SJSA1 (cell line): Measurements from ENCODE around the gene AREL1. TPM values are rescaled to one million over a fixed set of nuclear protein-coding genes. Genes with fewer than 3 reads are reported as not detected.

Experiments used
- DNase-seq, 2 experiments: peaks; one replicate each; pipeline ENCODE4 v3.0.0-alpha.2; 2015 to 2020; ENCODE audit warnings: low spot score in 2 of 2, low read depth in 1 of 2
- H3K27ac ChIP-seq: fragments of 250-450 bp; sonication (Bioruptor Pico); 2 replicates; pipeline ENCODE4 v1.5.1; 2020; ENCODE audit warnings: mild to moderate bottlenecking, moderate library complexity
- H3K27me3 ChIP-seq: fragments of 250-450 bp; sonication (Bioruptor Pico); replicated peaks from 2 replicates; pipeline ENCODE4 v1.5.1; 2020; ENCODE audit warnings: mild to moderate bottlenecking, moderate library complexity
- H3K36me3 ChIP-seq: fragments of 250-450 bp; sonication (Bioruptor Pico); 2 replicates; pipeline ENCODE4 v1.5.1; 2020; ENCODE audit warnings: mild to moderate bottlenecking
- H3K4me1 ChIP-seq: fragments of 250-450 bp; sonication (Bioruptor Pico); replicated peaks from 2 replicates; pipeline ENCODE4 v1.6.1; 2021; ENCODE audit warnings: mild to moderate bottlenecking
- H3K4me3 ChIP-seq: fragments of 250-450 bp; sonication (Bioruptor Pico); 2 replicates; pipeline ENCODE4 v1.5.1; 2020; ENCODE audit warnings: mild to moderate bottlenecking
- H3K9me3 ChIP-seq: fragments of 250-450 bp; sonication (Bioruptor Pico); replicated peaks from 2 replicates; pipeline ENCODE4 v1.5.1; 2020; ENCODE audit warnings: mild to moderate bottlenecking
- total RNA-seq: library from RNA; depleted of rRNA; stranded (reverse); fragments of >200 nt; shearing (Covaris generic); gene quantifications from 2 replicates; pipeline ENCODE4 v1.2.3, GENCODE V29; 2014

The AREL1 gene
- total RNA-seq, 1 experiment from 2014 or later = 23.2 TPM

DNA sequence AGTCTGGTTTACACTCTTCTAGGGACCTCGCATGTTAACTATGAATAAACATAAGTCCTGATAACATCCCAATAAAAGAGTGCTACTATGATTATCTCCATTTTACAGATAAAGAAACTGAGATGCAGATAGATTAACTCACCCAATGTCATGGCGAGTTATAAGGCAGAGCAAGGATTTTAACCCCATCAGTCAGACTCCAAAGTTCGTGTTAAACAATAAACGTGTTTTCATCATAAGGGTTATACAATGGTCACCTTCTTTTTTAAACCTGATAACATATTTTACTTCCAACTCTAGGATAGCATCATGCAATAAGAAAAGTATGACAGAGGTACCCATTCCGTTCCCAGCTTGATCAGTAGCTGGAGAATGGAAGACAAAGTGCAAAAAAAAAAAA, 1.2 kb downstream of the AREL1 start:
- no peaks in the 10 kb centered on the region for H3K27me3 ChIP-seq
- no peak overlapping the region for H3K4me3 ChIP-seq
- peaks cover 4% of the 10 kb centered on the region; the same call in 1 of the 2 replicates for H3K4me1 ChIP-seq
- no peaks in the 10 kb centered on the region for H3K9me3 ChIP-seq
- no peak for DNase-seq
- H3K27ac ChIP-seq = no peak overlapping the region
- peaks cover 26% of the 10 kb centered on the region for H3K36me3 ChIP-seq

DNA sequence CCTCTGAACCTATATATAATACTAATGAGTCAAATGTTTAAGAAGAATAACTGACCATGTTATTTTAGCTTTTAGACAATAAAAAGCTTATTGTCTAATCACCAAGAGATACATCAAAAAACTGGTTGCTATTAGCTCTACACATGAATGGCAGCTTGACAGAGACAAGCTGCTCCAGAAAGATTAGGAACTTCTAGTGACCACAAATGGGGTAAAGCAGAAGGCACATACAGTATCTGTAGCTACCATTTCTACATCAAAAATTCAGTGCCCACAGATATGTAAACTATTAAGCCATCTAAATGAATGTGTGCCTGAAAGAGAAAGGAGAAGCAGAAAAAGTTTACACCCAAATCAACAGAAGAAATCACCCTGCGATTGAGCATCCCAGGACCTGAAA, 2.4 kb downstream of the AREL1 start:
- Histone ChIP-seq H3K4me3 (no peak overlapping the region), H3K27me3 (no peaks in the 10 kb centered on the region), H3K9me3 (no peaks in the 10 kb centered on the region), H3K36me3 (peaks cover 14% of the 10 kb centered on the region), H3K4me1 (peaks cover 4% of the 10 kb centered on the region; the same call in 1 of the 2 replicates), H3K27ac (no peak overlapping the region)
- no peak for DNase-seq

DNA sequence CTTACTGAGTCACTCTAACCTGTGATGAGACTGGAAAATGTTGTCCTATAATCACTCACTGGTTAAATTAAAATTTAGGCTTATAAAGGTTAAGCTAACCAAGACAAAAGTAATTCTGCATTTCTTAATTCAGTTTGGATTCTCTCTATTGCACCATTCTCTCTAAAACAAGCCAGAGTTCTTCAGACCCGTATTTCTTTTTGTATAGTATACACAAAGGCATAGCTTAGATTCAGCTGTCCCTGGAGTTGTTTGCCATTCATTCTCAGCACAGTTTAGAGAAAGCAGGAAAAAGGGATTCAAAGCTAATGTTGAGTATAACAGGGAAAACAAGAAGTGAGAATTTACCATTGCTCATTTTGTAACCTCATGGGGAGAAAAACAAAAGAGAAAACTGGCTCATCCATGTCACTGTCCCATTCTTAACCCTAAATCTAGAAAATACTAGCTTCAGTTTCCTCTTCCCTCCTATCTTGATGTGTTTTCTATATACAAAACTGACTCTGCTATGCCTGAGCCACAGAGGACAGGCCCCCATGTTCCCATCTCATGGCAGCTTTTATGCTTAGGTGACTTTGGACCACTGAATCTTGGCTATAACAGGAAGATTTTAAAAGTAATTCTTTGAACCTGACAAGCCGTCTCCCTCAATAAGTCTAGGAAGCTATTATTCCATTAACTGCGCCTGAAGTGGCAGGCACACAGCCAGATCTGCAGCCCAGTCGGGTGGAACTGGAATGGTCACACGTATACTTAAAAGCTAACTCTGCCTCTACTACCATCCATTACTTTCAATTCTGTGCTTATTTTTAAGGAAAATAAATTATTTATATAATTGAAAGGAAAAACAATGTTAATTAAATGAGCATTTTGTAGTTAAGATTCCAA, 7.0 kb downstream of the AREL1 start:
- Histone ChIP-seq H3K36me3 (peaks cover 19% of the 10 kb centered on the region), H3K4me1 (no peaks in the 10 kb centered on the region), H3K9me3 (peaks cover 8% of the 10 kb centered on the region), H3K27ac (no peak overlapping the region), H3K27me3 (no peaks in the 10 kb centered on the region), H3K4me3 (no peak overlapping the region)
- no peak for DNase-seq

DNA sequence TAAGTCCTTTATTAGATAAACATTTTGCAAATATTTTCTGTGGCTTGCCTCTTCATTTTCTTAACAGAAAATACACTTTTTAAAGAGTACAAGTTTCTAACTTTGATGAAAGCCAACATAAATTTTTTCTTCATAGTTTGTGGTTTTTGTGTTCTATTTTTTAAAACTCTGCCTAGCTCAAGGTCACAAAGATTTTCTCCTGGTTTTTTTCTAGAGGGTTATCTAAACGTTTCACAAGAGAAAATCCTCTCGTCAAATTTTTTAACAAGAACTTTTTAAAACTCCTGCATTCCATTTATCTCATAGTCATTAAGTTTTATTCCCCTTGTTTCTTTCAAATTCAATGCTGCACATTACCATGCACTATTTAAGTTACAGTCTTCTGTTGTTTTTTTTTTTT, 8.2 kb downstream of the AREL1 start:
- no peak overlapping the region for H3K4me3 ChIP-seq

DNA sequence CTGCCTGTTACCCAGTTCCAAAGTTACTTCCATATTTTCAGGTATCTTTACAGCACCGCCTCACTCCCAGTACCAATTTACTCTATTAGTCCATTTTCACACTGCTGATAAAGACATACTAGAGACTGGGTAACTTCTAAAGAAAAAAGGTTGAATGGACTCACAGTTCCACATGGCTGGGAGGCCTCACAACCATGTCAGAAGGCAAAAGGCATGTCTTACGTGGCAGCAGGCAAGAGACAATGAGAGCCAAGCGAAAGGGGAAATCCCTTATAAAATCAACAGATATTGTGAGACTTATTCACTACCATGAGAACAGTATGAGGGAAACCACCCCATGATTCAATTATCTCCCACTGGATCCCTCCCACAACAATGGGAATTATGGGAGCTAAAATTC, 9.8 kb downstream of the AREL1 start:
- no peak for DNase-seq
- peaks cover 8% of the 10 kb centered on the region for H3K9me3 ChIP-seq
- no peaks in the 10 kb centered on the region for H3K4me1 ChIP-seq
- no peaks in the 10 kb centered on the region for H3K27me3 ChIP-seq
- H3K4me3 ChIP-seq = no peak overlapping the region
- H3K36me3 ChIP-seq = peaks cover 27% of the 10 kb centered on the region
- no peak overlapping the region for H3K27ac ChIP-seq

More for the DNA sequence above, 8.2 kb downstream of the AREL1 start:
- Histone ChIP-seq H3K36me3 (peaks cover 23% of the 10 kb centered on the region), H3K4me1 (no peaks in the 10 kb centered on the region), H3K9me3 (peaks cover 8% of the 10 kb centered on the region), H3K27me3 (no peaks in the 10 kb centered on the region), H3K27ac (no peak overlapping the region)
- no peak for DNase-seq

DNA sequence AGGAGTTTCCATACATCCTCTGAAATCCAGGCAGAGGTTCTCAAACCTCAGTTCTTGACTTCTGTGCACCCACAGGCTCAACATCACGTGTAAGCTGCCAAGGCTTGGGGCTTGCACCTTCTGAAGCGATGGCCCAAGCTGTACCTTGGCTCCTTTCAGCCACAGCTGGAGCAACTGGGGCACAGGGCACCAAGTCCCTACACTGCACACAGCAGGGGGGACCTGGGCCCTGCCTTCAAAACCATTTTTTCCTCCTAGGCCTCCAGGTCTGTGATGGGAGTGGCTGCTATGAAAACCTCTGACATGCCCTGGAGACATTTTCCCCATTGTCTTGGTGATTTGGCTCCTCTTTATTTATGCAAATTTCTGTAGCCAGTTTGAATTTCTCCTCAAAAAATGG, 10.6 kb downstream of the AREL1 start:
- H3K4me3 ChIP-seq = no peak overlapping the region
- no peak for DNase-seq
- H3K36me3 ChIP-seq = peaks cover 31% of the 10 kb centered on the region
- H3K9me3 ChIP-seq = peaks cover 8% of the 10 kb centered on the region
- no peaks in the 10 kb centered on the region for H3K4me1 ChIP-seq
- H3K27me3 ChIP-seq = no peaks in the 10 kb centered on the region
- no peak overlapping the region for H3K27ac ChIP-seq

DNA sequence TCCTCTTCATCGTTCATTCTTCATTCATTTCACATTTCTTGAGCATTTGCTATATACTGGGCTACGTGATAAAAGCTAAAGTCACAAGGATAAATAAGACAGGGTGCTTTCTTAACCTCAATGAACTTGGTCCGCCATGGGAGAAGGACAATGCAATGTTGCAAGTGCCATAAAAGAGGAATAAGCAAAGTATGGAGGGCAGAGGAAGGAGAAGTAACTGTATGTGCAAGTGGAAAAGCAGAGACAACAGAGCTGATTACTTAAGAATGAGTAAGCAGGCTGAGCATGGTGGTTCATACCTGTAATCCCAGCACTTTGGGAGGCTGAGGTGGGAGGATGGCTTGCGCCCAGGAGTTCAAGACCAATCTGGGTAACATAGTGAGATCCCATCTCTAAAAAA, 14.4 kb downstream of the AREL1 start:
- H3K9me3 ChIP-seq = peaks cover 8% of the 10 kb centered on the region
- no peak overlapping the region for H3K27ac ChIP-seq
- H3K4me1 ChIP-seq = no peaks in the 10 kb centered on the region
- no peak for DNase-seq
- H3K4me3 ChIP-seq = no peak overlapping the region
- H3K36me3 ChIP-seq = peaks cover 30% of the 10 kb centered on the region
- no peaks in the 10 kb centered on the region for H3K27me3 ChIP-seq

DNA sequence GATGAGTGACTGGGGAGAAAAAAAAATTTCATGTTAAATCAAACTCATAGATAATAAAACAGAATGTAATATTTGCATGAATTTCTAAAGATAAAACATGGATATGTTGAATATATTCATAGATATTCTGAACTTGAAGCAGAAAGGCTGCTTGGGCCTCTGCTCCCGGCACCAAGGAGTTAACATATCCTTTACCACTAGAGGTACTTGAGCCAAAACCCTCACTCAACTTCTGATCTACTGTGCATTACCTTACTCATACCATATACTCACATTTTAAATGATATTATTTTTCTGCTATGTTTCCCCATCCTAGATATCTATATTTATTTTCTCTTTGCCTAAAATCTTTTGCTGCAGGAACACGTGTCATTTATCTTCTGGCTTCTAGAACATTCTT, 14.9 kb downstream of the AREL1 start:
- Histone ChIP-seq H3K4me3 (no peak overlapping the region), H3K27me3 (no peaks in the 10 kb centered on the region), H3K9me3 (peaks cover 7% of the 10 kb centered on the region), H3K27ac (no peak overlapping the region), H3K36me3 (peaks cover 29% of the 10 kb centered on the region), H3K4me1 (no peaks in the 10 kb centered on the region)
- no peak for DNase-seq

DNA sequence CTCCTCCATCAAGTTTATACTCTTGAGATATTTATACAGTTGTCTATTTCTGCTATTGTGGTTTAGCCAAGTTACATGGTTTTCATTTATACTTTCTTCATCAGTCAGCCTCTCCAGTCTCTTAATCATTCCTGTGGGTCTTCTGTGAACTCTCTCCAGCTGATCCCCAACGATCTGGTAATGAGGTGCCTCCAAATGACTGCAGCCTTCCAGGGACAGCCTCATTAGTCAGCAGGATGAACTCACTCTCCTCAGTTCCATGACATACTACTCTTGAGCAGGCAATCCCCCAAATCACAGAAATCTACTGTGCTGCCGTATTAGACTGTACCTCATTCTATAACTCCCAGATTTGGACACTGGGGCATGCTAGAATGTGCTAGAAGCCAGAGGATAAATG, 15.3 kb downstream of the AREL1 start:
- no peak overlapping the region for H3K4me3 ChIP-seq
- peaks cover 3% of the 10 kb centered on the region for H3K9me3 ChIP-seq
- H3K36me3 ChIP-seq = peaks cover 26% of the 10 kb centered on the region
- no peaks in the 10 kb centered on the region for H3K27me3 ChIP-seq
- no peak overlapping the region for H3K27ac ChIP-seq
- no peaks in the 10 kb centered on the region for H3K4me1 ChIP-seq
- DNase-seq = no peak

DNA sequence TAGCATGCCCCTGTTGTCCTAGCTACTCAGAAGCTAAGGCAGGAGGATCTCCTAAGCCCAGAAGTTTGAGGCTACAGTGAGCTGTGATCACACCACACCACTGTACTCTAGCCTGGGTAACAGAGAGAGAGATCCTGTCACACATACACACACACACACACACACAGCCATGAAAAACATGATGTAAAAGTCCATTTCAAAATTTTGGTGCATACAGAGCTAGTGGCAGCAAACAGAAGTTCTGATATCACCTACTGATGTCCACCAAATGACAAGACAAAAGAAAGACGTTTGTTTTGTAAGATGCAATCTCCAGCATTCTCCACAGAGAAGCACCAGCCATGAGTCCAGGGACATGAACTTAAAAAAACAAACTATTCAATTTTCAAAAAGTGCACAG, 15.9 kb downstream of the AREL1 start:
- H3K4me1 ChIP-seq = no peaks in the 10 kb centered on the region
- H3K9me3 ChIP-seq = peaks cover under 1% of the 10 kb centered on the region; the same call in 1 of the 2 replicates
- peaks cover 22% of the 10 kb centered on the region for H3K36me3 ChIP-seq
- H3K4me3 ChIP-seq = no peak overlapping the region
- no peak for DNase-seq
- no peak overlapping the region for H3K27ac ChIP-seq
- no peaks in the 10 kb centered on the region for H3K27me3 ChIP-seq

DNA sequence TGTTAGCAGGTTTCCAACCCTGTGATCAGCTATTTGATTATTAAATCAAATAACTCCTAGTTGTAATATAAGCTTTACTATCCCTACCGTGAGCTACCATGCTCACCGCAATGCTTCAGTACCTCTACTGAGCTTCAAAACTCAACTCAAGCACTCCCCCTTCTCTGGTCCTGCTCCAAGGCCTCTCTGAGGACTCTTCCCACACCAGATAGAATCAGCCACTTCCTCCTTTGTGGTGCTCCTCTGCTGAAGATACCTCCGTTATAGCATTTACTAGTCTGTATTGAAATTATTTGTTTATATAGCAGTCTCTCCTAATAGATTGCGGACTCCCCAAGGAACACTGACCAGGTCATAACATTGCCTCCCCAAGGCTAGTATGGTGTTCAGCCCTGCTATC, 17.5 kb downstream of the AREL1 start:
- no peaks in the 10 kb centered on the region for H3K4me1 ChIP-seq
- H3K9me3 ChIP-seq = no peaks in the 10 kb centered on the region
- no peak overlapping the region for H3K4me3 ChIP-seq
- no peaks in the 10 kb centered on the region for H3K27me3 ChIP-seq
- DNase-seq = no peak
- H3K27ac ChIP-seq = no peak overlapping the region
- peaks cover 31% of the 10 kb centered on the region for H3K36me3 ChIP-seq

DNA sequence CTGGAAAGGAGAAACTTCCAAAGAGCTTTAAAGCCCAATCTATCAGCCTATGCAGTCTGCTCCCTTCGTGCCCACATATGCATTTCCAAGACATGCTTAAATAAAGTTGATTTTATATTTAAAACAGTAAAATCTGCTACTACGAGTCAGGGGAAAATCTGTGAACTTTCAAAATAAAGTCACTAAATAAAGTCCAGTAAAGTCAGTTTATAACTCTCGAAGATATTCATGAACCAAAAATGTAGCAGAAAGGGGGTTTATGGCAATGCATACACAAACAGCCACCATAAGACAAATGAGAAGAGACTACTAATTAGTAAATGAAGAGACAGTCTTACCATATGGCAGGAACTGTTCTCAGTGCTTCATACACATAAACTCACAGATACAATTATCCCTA, 19.7 kb downstream of the AREL1 start:
- Histone ChIP-seq H3K4me1 (no peaks in the 10 kb centered on the region), H3K4me3 (no peak overlapping the region), H3K27me3 (no peaks in the 10 kb centered on the region), H3K36me3 (peaks cover 37% of the 10 kb centered on the region), H3K27ac (no peak overlapping the region), H3K9me3 (no peaks in the 10 kb centered on the region)
- DNase-seq = no peak

DNA sequence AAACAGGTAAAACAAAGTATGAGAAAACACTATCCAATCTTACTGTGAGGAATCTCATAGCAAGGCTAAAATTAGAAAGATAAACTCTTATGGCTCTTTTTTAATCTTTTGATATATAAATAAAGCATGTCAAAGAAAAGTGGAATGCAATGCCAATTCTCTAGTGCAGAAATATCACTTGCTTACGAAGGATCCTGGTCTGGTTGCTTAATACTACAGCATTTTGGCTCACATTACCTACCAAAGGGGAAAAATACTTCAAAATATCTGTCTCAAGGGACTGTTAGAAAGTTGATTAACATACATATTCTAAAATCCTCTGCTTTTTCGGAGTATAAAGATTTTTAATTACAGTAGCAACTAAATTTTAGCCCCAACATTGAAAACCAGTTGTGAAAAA, 21.4 kb downstream of the AREL1 start:
- Histone ChIP-seq H3K4me1 (no peaks in the 10 kb centered on the region), H3K4me3 (no peak overlapping the region), H3K36me3 (peaks cover 41% of the 10 kb centered on the region), H3K9me3 (no peaks in the 10 kb centered on the region), H3K27me3 (no peaks in the 10 kb centered on the region), H3K27ac (no peak overlapping the region)
- no peak for DNase-seq

DNA sequence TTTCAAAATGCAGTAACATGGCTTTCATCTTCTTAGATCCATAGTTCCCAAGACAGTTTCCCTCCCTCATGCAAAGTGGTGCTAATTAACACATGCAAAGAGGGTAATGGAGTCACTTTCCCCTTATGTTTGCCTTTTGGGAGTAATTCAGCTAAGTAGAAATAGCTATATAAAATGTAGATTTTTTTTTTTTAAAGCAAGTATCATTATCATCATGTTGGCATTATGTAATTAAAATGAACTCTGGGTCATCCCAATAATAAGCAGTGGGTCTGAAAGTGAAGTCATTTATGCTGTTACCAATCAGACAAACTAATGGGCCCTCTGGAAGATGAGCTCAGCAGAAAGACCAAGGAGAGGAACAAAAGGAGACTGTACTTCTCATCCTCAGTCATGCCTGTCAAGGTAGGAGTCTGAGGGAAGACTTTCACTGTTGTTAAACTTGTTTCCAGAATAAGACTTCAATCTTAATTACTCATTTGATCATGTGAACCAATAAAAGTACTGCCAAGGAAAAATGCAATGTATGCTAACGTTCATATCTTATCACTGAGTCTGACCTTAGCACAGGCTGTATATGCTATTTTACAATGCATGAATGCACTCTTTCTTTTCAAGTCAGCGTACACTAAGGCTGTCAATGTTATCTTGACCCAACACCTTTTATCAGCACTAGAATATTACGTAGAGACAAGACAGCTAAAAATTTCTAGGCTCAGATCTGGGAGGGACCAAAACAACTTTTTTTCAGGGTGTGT, 26.8 kb downstream of the AREL1 start:
- DNase-seq = no peak
- H3K9me3 ChIP-seq = no peaks in the 10 kb centered on the region
- H3K4me1 ChIP-seq = no peaks in the 10 kb centered on the region
- no peak overlapping the region for H3K4me3 ChIP-seq
- peaks cover 75% of the 10 kb centered on the region for H3K36me3 ChIP-seq
- H3K27ac ChIP-seq = 0 out of 2 replicates have a peak overlapping the region, but pooled peaks have one; percentile 15
- H3K27me3 ChIP-seq = no peaks in the 10 kb centered on the region
